CD4-positive, alpha-beta T cell (primary cell): Measurements from ENCODE around the gene CNTN4. TPM values are rescaled to one million over a fixed set of nuclear protein-coding genes. Genes with fewer than 3 reads are reported as not detected.

ENCODE experiments used
- ATAC-seq: fragments of 200-7000 bp; cut with Tn5 transposase; one replicate; pipeline ENCODE4 v1.10.0; 2022; ENCODE audit warnings: mild to moderate bottlenecking; ENCODE audit not compliant: poor library complexity
- CTCF ChIA-PET: fragments of 350-600 bp; sonication (Branson Sonifier 250); formaldehyde crosslinking; loops from one replicate; lab custom pipeline; 2021; ENCODE audit warnings: antibody characterized with exemption, inconsistent platforms; lab: Charles Lee
- POLR2A ChIA-PET: fragments of 350-600 bp; sonication (Branson Sonifier 250); formaldehyde crosslinking; loops from one replicate; lab custom pipeline; 2021; ENCODE audit warnings: antibody characterized with exemption, inconsistent platforms; lab: Charles Lee
- DNase-seq, 14 experiments: peaks; one replicate each; pipeline ENCODE4 v3.0.0-alpha.2; 2013 to 2020; ENCODE audit warnings: mixed read lengths in 2 of 14
- H3K27ac ChIP-seq, 2 donors: one replicate each; pipeline versions ENCODE4 v1.5.1 to v1.7.0; 2013; ENCODE audit warnings: low read length in 2 of 2, low read depth in 1 of 2, mild to moderate bottlenecking in 1 of 2
- H3K27me3 ChIP-seq, 2 experiments: 1 replicate in 1 of 2; 2 replicates in 1 of 2; pipeline versions ENCODE4 v1.6.1 to v1.7.0; 2013; ENCODE audit warnings: low read length in 2 of 2, control low read depth in 1 of 2, mild to moderate bottlenecking in 1 of 2, moderate library complexity in 1 of 2; ENCODE audit not compliant: insufficient read depth in 2 of 2, control insufficient read depth in 1 of 2
- H3K36me3 ChIP-seq: one replicate; pipeline ENCODE4 v1.6.1; 2013; ENCODE audit warnings: low read length, control low read depth; ENCODE audit not compliant: insufficient read depth
- H3K4me1 ChIP-seq: one replicate; pipeline ENCODE4 v1.6.1; 2013; ENCODE audit warnings: low read length, control low read depth; ENCODE audit not compliant: insufficient read depth
- H3K4me3 ChIP-seq: one replicate; pipeline ENCODE4 v1.5.1; 2013; ENCODE audit warnings: mild to moderate bottlenecking, low read length, moderate library complexity
- H3K9me3 ChIP-seq, 2 experiments: 1 replicate in 1 of 2; 2 replicates in 1 of 2; pipeline versions ENCODE4 v1.6.1 to v1.7.0; 2013; ENCODE audit warnings: low read length in 2 of 2, mild to moderate bottlenecking in 2 of 2, control low read depth in 1 of 2, moderate library complexity in 1 of 2; ENCODE audit not compliant: control insufficient read depth in 1 of 2, insufficient read depth in 1 of 2
- H3K27ac Mint-ChIP-seq: one replicate; pipeline ENCODE4 v1.8.0; 2020; ENCODE audit warnings: mixed read lengths
- H3K27me3 Mint-ChIP-seq: one replicate; pipeline ENCODE4 v1.8.0; 2021; ENCODE audit warnings: mixed read lengths
- H3K36me3 Mint-ChIP-seq: one replicate; pipeline ENCODE4 v1.8.0; 2021; ENCODE audit warnings: low read depth, mixed read lengths
- H3K4me1 Mint-ChIP-seq: one replicate; pipeline ENCODE4 v1.8.0; 2021; ENCODE audit warnings: low read depth, mixed read lengths
- H3K4me3 Mint-ChIP-seq: one replicate; pipeline ENCODE4 v1.8.0; 2020; ENCODE audit warnings: mild to moderate bottlenecking, mixed read lengths
- H3K9me3 Mint-ChIP-seq: one replicate; pipeline ENCODE4 v1.8.0; 2020; ENCODE audit warnings: mixed read lengths
- intact Hi-C, 2 experiments: fragments of 100-400 bp; cut with DNase I in 1 of 2; cut with micrococcal nuclease in 1 of 2; formaldehyde crosslinking; loops; one replicate each; pipeline versions ENCODE4 v1.15.1 to v1.9.0; 2023 to 2025; cut with DNase I, micrococcal nuclease
- total RNA-seq, 174 experiments: library from RNA in 2 of 174; stranded (reverse) in 2 of 174; gene quantifications; one replicate each; pipeline ENCODE4 v1.2.3 and lab custom pipeline; 2021 to 2026
- TF ChIP-seq, protein P1 (sequence below): fragments of 200-600 bp; IDR thresholded peaks from one replicate; pipeline ENCODE4 v1.8.0; 2022; ENCODE audit warnings: antibody characterized with exemption, mild to moderate bottlenecking

The CNTN4 gene
- total RNA-seq, 2 experiments from 2014 or later = not detected

- Histone ChIP-seq H3K36me3 (no peaks in the 10 kb centered on the region), H3K4me1 (no peaks in the 10 kb centered on the region), H3K27me3 (peaks cover 0 to 3% of the 10 kb centered on the region in 2 experiments), H3K9me3 (peaks cover 0 to 4% of the 10 kb centered on the region in 2 experiments), H3K4me3 (no peak overlapping the region), H3K27ac (no peak overlapping the region)
- TF ChIP-seq, protein P1, sequence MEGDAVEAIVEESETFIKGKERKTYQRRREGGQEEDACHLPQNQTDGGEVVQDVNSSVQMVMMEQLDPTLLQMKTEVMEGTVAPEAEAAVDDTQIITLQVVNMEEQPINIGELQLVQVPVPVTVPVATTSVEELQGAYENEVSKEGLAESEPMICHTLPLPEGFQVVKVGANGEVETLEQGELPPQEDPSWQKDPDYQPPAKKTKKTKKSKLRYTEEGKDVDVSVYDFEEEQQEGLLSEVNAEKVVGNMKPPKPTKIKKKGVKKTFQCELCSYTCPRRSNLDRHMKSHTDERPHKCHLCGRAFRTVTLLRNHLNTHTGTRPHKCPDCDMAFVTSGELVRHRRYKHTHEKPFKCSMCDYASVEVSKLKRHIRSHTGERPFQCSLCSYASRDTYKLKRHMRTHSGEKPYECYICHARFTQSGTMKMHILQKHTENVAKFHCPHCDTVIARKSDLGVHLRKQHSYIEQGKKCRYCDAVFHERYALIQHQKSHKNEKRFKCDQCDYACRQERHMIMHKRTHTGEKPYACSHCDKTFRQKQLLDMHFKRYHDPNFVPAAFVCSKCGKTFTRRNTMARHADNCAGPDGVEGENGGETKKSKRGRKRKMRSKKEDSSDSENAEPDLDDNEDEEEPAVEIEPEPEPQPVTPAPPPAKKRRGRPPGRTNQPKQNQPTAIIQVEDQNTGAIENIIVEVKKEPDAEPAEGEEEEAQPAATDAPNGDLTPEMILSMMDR = no peak
- ATAC-seq = no peak
- Mint-ChIP-seq H3K4me1 (no peaks in the 10 kb centered on the region), H3K4me3 (no peak overlapping the region), H3K27me3 (peaks cover 5% of the 10 kb centered on the region), H3K9me3 (no peaks in the 10 kb centered on the region), H3K36me3 (no peaks in the 10 kb centered on the region), H3K27ac (no peak overlapping the region)
- DNase-seq = no peak
- CTCF ChIA-PET = no interaction called here
- intact Hi-C loops = no loop called here
- POLR2A ChIA-PET = no interaction called here
Observed at GRCh38 chr3:2677501-2677900, 578.8 kb downstream of the CNTN4 start.

DNA sequence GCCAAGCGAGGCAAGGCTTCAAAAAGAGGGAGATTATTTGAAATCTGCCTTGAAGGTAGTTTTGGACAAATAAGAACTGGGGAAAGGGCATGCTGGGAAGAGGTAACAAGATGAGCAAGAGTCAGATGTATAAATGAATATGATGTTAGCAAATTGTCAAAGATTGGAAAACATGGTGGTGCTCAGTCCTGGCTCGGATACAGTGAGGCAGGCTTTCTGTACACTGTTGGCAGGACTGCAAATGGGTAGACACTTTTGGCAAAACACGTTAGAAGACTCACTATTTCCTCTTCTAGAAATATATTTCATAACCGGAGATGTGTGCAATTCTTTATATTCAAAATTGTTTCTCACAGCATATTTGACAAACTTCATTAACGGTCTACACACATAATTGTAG lies 581.6 kb downstream of the CNTN4 start:
- Histone ChIP-seq H3K4me1 (no peaks in the 10 kb centered on the region), H3K36me3 (no peaks in the 10 kb centered on the region), H3K9me3 (no peaks in the 10 kb centered on the region), H3K27ac (no peak overlapping the region), H3K27me3 (peaks cover 0 to 3% of the 10 kb centered on the region in 2 experiments), H3K4me3 (no peak overlapping the region)
- intact Hi-C loops = no loop called here
- no peaks in the 10 kb centered on the region for H3K36me3 Mint-ChIP-seq
- ATAC-seq (no peak), DNase-seq (no peak)
- H3K4me1 Mint-ChIP-seq = no peaks in the 10 kb centered on the region
- CTCF ChIA-PET = no interaction called here
- H3K27ac Mint-ChIP-seq = no peak overlapping the region
- POLR2A ChIA-PET = no interaction called here
- no peaks in the 10 kb centered on the region for H3K9me3 Mint-ChIP-seq
- TF ChIP-seq, protein P1 = no peak
- no peak overlapping the region for H3K4me3 Mint-ChIP-seq
- no peaks in the 10 kb centered on the region for H3K27me3 Mint-ChIP-seq

DNA sequence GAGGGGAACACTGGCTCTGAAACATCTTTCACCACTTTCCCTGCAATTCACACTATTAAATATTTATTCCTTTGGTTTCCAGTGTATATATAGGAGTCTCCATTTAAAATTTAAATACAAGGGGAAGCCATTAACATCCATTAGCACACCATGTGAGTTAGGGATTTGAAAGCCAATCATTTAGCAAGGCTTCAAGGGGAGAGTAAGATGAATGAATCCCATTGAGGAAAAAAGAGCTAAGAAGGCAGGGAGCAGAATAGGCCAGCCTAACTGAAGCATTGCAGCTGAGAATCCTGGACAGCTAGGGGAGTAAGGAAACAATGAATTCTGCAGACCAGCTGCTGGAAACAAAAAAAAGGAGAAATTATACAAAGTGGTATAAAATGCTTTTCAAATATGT lies 585.4 kb downstream of the CNTN4 start:
- Histone ChIP-seq H3K36me3 (no peaks in the 10 kb centered on the region), H3K4me3 (no peak overlapping the region), H3K4me1 (no peaks in the 10 kb centered on the region), H3K27me3 (no peaks in the 10 kb centered on the region), H3K27ac (no peak overlapping the region), H3K9me3 (no peaks in the 10 kb centered on the region)
- Mint-ChIP-seq H3K36me3 (no peaks in the 10 kb centered on the region), H3K4me1 (no peaks in the 10 kb centered on the region), H3K4me3 (no peak overlapping the region), H3K27me3 (no peaks in the 10 kb centered on the region), H3K27ac (no peak overlapping the region), H3K9me3 (no peaks in the 10 kb centered on the region)
- ChIA-PET POLR2A (no interaction called here), CTCF (no interaction called here)
- no peak for ATAC-seq
- no peak for DNase-seq
- TF ChIP-seq, protein P1 = no peak
- intact Hi-C loops = no loop called here
